ENCODE measurements around the gene EYS. TPM values are rescaled to one million over a fixed set of nuclear protein-coding genes. Genes with fewer than 3 reads are reported as not detected.

EYS gene
- total and polyA plus RNA-seq, 9 of the 15 experiments (the other 6 are each of a cell fraction or from before 2014, with no cell fraction given): 0.03 to 0.36 (median 0.10) TPM; not detected in 2

DNA sequence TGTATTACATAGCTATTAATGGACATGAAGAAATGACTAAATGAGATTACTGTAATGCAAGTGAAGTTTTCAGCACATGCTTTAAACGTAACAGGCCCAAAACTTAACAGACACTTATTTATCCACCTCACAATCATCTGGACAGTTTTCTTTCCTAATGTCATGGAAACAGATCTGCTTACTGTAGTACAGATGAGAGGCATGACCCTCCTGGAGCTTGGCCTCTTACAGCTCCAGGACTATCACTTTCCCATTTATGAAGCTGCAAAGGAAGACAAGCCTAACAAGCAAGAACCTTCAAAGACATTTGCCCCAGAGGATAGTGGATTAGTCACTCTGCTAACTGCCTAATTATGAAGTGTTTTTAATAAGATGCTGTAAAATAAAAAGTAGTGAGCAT, 1652.2 kb downstream of the EYS start (continued):
- TF ChIP-seq, protein P1, sequence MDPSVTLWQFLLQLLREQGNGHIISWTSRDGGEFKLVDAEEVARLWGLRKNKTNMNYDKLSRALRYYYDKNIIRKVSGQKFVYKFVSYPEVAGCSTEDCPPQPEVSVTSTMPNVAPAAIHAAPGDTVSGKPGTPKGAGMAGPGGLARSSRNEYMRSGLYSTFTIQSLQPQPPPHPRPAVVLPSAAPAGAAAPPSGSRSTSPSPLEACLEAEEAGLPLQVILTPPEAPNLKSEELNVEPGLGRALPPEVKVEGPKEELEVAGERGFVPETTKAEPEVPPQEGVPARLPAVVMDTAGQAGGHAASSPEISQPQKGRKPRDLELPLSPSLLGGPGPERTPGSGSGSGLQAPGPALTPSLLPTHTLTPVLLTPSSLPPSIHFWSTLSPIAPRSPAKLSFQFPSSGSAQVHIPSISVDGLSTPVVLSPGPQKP (CRISPR knock-in tag; IDR thresholded peaks at IDR 0.05): no peak
- TF ChIP-seq, protein P2, sequence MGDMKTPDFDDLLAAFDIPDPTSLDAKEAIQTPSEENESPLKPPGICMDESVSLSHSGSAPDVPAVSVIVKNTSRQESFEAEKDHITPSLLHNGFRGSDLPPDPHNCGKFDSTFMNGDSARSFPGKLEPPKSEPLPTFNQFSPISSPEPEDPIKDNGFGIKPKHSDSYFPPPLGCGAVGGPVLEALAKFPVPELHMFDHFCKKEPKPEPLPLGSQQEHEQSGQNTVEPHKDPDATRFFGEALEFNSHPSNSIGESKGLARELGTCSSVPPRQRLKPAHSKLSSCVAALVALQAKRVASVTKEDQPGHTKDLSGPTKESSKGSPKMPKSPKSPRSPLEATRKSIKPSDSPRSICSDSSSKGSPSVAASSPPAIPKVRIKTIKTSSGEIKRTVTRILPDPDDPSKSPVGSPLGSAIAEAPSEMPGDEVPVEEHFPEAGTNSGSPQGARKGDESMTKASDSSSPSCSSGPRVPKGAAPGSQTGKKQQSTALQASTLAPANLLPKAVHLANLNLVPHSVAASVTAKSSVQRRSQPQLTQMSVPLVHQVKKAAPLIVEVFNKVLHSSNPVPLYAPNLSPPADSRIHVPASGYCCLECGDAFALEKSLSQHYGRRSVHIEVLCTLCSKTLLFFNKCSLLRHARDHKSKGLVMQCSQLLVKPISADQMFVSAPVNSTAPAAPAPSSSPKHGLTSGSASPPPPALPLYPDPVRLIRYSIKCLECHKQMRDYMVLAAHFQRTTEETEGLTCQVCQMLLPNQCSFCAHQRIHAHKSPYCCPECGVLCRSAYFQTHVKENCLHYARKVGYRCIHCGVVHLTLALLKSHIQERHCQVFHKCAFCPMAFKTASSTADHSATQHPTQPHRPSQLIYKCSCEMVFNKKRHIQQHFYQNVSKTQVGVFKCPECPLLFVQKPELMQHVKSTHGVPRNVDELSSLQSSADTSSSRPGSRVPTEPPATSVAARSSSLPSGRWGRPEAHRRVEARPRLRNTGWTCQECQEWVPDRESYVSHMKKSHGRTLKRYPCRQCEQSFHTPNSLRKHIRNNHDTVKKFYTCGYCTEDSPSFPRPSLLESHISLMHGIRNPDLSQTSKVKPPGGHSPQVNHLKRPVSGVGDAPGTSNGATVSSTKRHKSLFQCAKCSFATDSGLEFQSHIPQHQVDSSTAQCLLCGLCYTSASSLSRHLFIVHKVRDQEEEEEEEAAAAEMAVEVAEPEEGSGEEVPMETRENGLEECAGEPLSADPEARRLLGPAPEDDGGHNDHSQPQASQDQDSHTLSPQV (IDR thresholded peaks at IDR 0.05): no peak
- TF ChIP-seq ZNF79 (CRISPR knock-in tag; IDR thresholded peaks at IDR 0.05; ENCODE audit: low read depth) (no peak), NR4A1 (CRISPR knock-in tag; IDR thresholded peaks at IDR 0.05) (no peak), NR4A1 (tag; IDR thresholded peaks at IDR 0.05) (no peak)
- TF ChIP-seq, protein P3, sequence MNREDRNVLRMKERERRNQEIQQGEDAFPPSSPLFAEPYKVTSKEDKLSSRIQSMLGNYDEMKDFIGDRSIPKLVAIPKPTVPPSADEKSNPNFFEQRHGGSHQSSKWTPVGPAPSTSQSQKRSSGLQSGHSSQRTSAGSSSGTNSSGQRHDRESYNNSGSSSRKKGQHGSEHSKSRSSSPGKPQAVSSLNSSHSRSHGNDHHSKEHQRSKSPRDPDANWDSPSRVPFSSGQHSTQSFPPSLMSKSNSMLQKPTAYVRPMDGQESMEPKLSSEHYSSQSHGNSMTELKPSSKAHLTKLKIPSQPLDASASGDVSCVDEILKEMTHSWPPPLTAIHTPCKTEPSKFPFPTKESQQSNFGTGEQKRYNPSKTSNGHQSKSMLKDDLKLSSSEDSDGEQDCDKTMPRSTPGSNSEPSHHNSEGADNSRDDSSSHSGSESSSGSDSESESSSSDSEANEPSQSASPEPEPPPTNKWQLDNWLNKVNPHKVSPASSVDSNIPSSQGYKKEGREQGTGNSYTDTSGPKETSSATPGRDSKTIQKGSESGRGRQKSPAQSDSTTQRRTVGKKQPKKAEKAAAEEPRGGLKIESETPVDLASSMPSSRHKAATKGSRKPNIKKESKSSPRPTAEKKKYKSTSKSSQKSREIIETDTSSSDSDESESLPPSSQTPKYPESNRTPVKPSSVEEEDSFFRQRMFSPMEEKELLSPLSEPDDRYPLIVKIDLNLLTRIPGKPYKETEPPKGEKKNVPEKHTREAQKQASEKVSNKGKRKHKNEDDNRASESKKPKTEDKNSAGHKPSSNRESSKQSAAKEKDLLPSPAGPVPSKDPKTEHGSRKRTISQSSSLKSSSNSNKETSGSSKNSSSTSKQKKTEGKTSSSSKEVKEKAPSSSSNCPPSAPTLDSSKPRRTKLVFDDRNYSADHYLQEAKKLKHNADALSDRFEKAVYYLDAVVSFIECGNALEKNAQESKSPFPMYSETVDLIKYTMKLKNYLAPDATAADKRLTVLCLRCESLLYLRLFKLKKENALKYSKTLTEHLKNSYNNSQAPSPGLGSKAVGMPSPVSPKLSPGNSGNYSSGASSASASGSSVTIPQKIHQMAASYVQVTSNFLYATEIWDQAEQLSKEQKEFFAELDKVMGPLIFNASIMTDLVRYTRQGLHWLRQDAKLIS (CRISPR knock-in tag; IDR thresholded peaks at IDR 0.05): no peak
